HEK293 (cell line): Measurements from ENCODE around the gene P3H4.
A peak's percentile ranks its signal among the peaks of the same experiment; 100 is the strongest.

Source experiments
- CTCF ChIA-PET: fragments of 350-600 bp; formaldehyde crosslinking; extraction: SDS; loops from one replicate; lab custom pipeline; 2021; ENCODE audit warnings: antibody characterized with exemption; lab: Yijun Ruan, JAX
- POLR2A ChIA-PET: fragments of 300-600 bp; formaldehyde crosslinking; extraction: SDS; loops from one replicate; lab custom pipeline; 2020; ENCODE audit warnings: antibody characterized with exemption, inconsistent platforms; lab: Yijun Ruan, JAX
- H3K27ac ChIP-seq: fragments of 200-500 bp; sonication (Bioruptor generic); 2 replicates; pipeline ENCODE4 v1.5.1; 2014; ENCODE audit warnings: low read depth, low read length, control low read depth, inconsistent platforms; ENCODE audit errors: extremely low read depth
- H3K36me3 ChIP-seq, 2 experiments: fragments of 200-500 bp in 1 of 2; sonication (Bioruptor generic) in 1 of 2; 1 replicate in 1 of 2; 2 replicates in 1 of 2; pipeline ENCODE4 v1.5.1; 2014 to 2017; ENCODE audit warnings: inconsistent platforms in 2 of 2, low read length in 2 of 2; ENCODE audit not compliant: control insufficient read depth in 2 of 2, insufficient read depth in 1 of 2
- H3K4me1 ChIP-seq: fragments of 200-500 bp; sonication (Bioruptor generic); 2 replicates; pipeline ENCODE4 v1.5.1; 2014; ENCODE audit warnings: mild to moderate bottlenecking, low read length, inconsistent platforms; ENCODE audit not compliant: control insufficient read depth, insufficient read depth
- H3K4me3 ChIP-seq: 2 replicates; pipeline ENCODE4 v1.5.1; 2011; ENCODE audit warnings: low read depth, mild to moderate bottlenecking, control low read depth, low read length, moderate library complexity
- H3K9me3 ChIP-seq: fragments of 200-500 bp; sonication (Bioruptor generic); 2 replicates; pipeline ENCODE4 v1.5.1; 2014; ENCODE audit warnings: low read depth, low read length, inconsistent platforms; ENCODE audit not compliant: control insufficient read depth, insufficient read depth
- KLF1 ChIP-seq: fragments of 450-650 bp; formaldehyde crosslinking; IDR thresholded peaks from 2 replicates; pipeline ENCODE4 v1.5.1; 2016; ENCODE audit warnings: missing biosample characterization, missing genetic modification characterization
- KLF7 ChIP-seq: fragments of 450-650 bp; formaldehyde crosslinking; IDR thresholded peaks from 2 replicates; pipeline ENCODE4 v1.5.1; 2016; ENCODE audit warnings: missing biosample characterization, missing genetic modification characterization, borderline replicate concordance
- KLF8 ChIP-seq: fragments of 450-650 bp; formaldehyde crosslinking; IDR thresholded peaks from 2 replicates; pipeline ENCODE4 v1.5.1; 2016; ENCODE audit warnings: missing biosample characterization, missing genetic modification characterization
- PBX3 ChIP-seq: sonication (generic); formaldehyde crosslinking; IDR thresholded peaks from 2 replicates; pipeline ENCODE4 v1.8.1; 2022; ENCODE audit warnings: mild to moderate bottlenecking, moderate library complexity, missing genetic modification reagents
- SP2 ChIP-seq: fragments of 450-650 bp; formaldehyde crosslinking; IDR thresholded peaks from 2 replicates; pipeline ENCODE4 v1.5.1; 2016; ENCODE audit warnings: missing biosample characterization, missing genetic modification characterization
- SP3 ChIP-seq: fragments of 450-650 bp; formaldehyde crosslinking; IDR thresholded peaks from 2 replicates; pipeline ENCODE4 v1.5.1; 2016; ENCODE audit warnings: missing biosample characterization, missing genetic modification characterization
- SP7 ChIP-seq: fragments of 450-650 bp; formaldehyde crosslinking; IDR thresholded peaks from 2 replicates; pipeline ENCODE4 v1.5.1; 2016; ENCODE audit warnings: missing biosample characterization, missing genetic modification characterization
- ZBTB1 ChIP-seq: fragments of 450-650 bp; formaldehyde crosslinking; IDR thresholded peaks from 2 replicates; pipeline ENCODE4 v1.5.1; 2016; ENCODE audit warnings: missing biosample characterization, missing genetic modification characterization
- ZBTB10 ChIP-seq: fragments of 450-650 bp; formaldehyde crosslinking; IDR thresholded peaks from 2 replicates; pipeline ENCODE4 v1.5.1; 2016; ENCODE audit warnings: missing biosample characterization, missing genetic modification characterization
- ZBTB8A ChIP-seq: fragments of 450-650 bp; formaldehyde crosslinking; IDR thresholded peaks from 2 replicates; pipeline ENCODE4 v1.5.1; 2016; ENCODE audit warnings: missing biosample characterization, missing genetic modification characterization
- ZFHX2 ChIP-seq: fragments of 450-650 bp; formaldehyde crosslinking; conservative IDR thresholded peaks from 2 replicates; pipeline ENCODE4 v1.5.1; 2016; ENCODE audit warnings: missing biosample characterization, missing genetic modification characterization
- ZNF394 ChIP-seq: fragments of 450-650 bp; formaldehyde crosslinking; IDR thresholded peaks from 2 replicates; pipeline ENCODE4 v1.5.1; 2016; ENCODE audit warnings: missing biosample characterization, missing genetic modification characterization, mild to moderate bottlenecking, moderate library complexity, borderline replicate concordance
- ZNF529 ChIP-seq: fragments of 450-650 bp; formaldehyde crosslinking; IDR thresholded peaks from 2 replicates; pipeline ENCODE4 v1.5.1; 2017; ENCODE audit warnings: missing genetic modification characterization, missing biosample characterization; ENCODE audit not compliant: insufficient replicate concordance
- ZNF660 ChIP-seq: fragments of 450-650 bp; IDR thresholded peaks from 2 replicates; pipeline ENCODE4 v1.5.1; 2018; ENCODE audit warnings: missing biosample characterization, mild to moderate bottlenecking, missing genetic modification characterization
- ZNF843 ChIP-seq: fragments of 450-650 bp; formaldehyde crosslinking; IDR thresholded peaks from 2 replicates; pipeline ENCODE4 v1.5.1; 2016; ENCODE audit warnings: missing biosample characterization, missing genetic modification characterization
- TF ChIP-seq, protein P1 (sequence below): fragments of 450-650 bp; formaldehyde crosslinking; IDR thresholded peaks from 2 replicates; pipeline ENCODE4 v1.5.1; 2016; ENCODE audit warnings: missing biosample characterization, missing genetic modification characterization
- TF ChIP-seq, protein P2 (sequence below): fragments of 450-650 bp; formaldehyde crosslinking; IDR thresholded peaks from 2 replicates; pipeline ENCODE4 v1.5.1; 2016; ENCODE audit warnings: missing biosample characterization, missing genetic modification characterization

Gene P3H4

DNA sequence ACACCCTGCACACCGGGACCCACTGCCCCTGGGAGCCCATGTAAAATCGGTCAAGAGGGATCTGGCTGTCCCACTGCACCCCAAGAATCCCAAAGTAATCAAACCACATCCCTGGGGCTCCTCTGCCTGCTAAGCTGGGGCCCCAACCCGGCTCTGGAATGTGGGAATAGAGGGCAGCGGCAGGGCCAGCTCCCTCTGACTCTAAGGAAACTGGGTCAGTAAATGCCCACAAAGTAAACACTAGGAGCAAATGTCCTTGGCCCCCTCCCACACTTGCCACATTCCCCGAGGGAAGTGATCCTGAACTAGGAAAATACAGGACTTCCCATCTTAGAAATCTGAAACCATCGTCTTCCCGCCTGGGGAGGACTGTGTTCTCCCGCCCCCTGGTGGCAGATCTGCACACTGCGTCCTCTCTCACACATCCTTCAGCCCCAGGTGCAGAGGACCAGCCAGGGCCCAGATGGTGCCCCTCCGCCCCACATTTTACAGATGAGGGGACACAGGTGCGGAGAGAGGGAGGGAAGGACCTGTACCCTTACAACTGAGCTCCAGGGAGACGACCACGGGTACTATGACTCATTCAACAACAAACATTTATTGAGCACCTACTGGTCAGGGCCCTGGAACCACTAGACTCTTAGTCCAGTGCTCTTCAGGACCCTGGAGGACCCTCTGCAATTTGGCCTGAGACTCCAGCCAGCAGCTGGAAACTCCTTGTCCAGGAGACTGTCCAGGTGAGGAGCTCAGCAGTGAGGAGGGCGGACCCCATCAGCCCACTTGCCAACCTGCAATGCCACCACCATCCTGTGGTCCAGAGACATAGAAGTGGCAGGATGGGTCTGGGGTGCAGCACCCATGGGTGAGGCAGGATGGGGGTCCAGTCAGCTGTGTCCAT, 10.1 kb downstream of the P3H4 start (continued):
- TF ChIP-seq, protein P1, sequence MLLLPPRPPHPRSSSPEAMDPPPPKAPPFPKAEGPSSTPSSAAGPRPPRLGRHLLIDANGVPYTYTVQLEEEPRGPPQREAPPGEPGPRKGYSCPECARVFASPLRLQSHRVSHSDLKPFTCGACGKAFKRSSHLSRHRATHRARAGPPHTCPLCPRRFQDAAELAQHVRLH (tag by site-specific recombination) = 0 out of 2 replicates have a peak, but pooled peaks have one; percentile 16
- TF ChIP-seq ZNF394 (tag by site-specific recombination) = peak; percentile 44; the same call in 1 of the 2 replicates
- no peak; the same call in 1 of the 2 replicates for TF ChIP-seq ZNF660 (tag by site-specific recombination)
- TF ChIP-seq ZBTB10 = 0 out of 2 replicates have a peak, but pooled peaks have one; percentile 38
- peak; percentile 78 for TF ChIP-seq ZFHX2
- TF ChIP-seq ZNF843 (tag by site-specific recombination) = peak; percentile 27; the same call in 1 of the 2 replicates
- TF ChIP-seq ZBTB8A = peak; percentile 29; the same call in 1 of the 2 replicates
- TF ChIP-seq KLF8 = peak; percentile 82
- no peak for TF ChIP-seq KLF7 (tag by site-specific recombination)
- no peak for TF ChIP-seq ZNF529 (tag by site-specific recombination)

- TF ChIP-seq SP3 (tag by site-specific recombination) = peak; percentile 80
- TF ChIP-seq SP2 (tag by site-specific recombination) = peak; percentile 59
- no peak for TF ChIP-seq ZBTB8A
- TF ChIP-seq KLF8 = peak; percentile 58; the same call in 1 of the 2 replicates
- 0 out of 2 replicates have a peak, but pooled peaks have one; percentile 11 for TF ChIP-seq KLF7 (tag by site-specific recombination)
- TF ChIP-seq KLF1 = peak; percentile 99
- no peak for TF ChIP-seq ZBTB1 (tag by site-specific recombination)
- TF ChIP-seq, protein P2, sequence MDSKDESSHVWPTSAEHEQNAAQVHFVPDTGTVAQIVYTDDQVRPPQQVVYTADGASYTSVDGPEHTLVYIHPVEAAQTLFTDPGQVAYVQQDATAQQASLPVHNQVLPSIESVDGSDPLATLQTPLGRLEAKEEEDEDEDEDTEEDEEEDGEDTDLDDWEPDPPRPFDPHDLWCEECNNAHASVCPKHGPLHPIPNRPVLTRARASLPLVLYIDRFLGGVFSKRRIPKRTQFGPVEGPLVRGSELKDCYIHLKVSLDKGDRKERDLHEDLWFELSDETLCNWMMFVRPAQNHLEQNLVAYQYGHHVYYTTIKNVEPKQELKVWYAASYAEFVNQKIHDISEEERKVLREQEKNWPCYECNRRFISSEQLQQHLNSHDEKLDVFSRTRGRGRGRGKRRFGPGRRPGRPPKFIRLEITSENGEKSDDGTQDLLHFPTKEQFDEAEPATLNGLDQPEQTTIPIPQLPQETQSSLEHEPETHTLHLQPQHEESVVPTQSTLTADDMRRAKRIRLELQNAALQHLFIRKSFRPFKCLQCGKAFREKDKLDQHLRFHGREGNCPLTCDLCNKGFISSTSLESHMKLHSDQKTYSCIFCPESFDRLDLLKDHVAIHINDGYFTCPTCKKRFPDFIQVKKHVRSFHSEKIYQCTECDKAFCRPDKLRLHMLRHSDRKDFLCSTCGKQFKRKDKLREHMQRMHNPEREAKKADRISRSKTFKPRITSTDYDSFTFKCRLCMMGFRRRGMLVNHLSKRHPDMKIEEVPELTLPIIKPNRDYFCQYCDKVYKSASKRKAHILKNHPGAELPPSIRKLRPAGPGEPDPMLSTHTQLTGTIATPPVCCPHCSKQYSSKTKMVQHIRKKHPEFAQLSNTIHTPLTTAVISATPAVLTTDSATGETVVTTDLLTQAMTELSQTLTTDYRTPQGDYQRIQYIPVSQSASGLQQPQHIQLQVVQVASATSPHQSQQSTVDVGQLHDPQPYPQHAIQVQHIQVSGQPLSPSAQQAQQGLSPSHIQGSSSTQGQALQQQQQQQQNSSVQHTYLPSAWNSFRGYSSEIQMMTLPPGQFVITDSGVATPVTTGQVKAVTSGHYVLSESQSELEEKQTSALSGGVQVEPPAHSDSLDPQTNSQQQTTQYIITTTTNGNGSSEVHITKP (tag by site-specific recombination) = peak; percentile 77
- no peak for TF ChIP-seq PBX3
- peak; percentile 24; the same call in 1 of the 2 replicates for TF ChIP-seq SP7
- H3K9me3 ChIP-seq = no peaks in the 10 kb centered on the region
- no peak overlapping the region; the same call in none of the 2 replicates for H3K4me3 ChIP-seq
- peaks cover 5 to 23% of the 10 kb centered on the region in 2 experiments; a peak in 2 of 3 replicates for H3K36me3 ChIP-seq
- ChIA-PET CTCF (interaction anchor here (0.6 to 10.6 kb wide), 43 partner anchors 8 to 985 kb away, joined by 3 to 108 read pairs (median 5); partner anchors contain the start of genes EIF1, FKBP10, HAP1 and JUP), POLR2A (interaction anchor here (0.7 to 6.4 kb wide), 13 partner anchors 9 to 112 kb away, joined by 3 to 105 read pairs (median 8); partner anchors contain the start of genes EIF1, FKBP10, HAP1 and JUP)
- peaks cover 6% of the 10 kb centered on the region for H3K4me1 ChIP-seq
- H3K27ac ChIP-seq = no peak overlapping the region; the same call in 1 of the 2 replicates
Measured at GRCh38 chr17:41800601-41801373, 11.0 kb downstream of the P3H4 start.
